PFSK-1 (cell line): Measurements from ENCODE around the gene ZBTB7A. TPM values are rescaled to one million over a fixed set of nuclear protein-coding genes. Genes with fewer than 3 reads are reported as not detected.

Experiments used
- FOXP2 ChIP-seq: optimal IDR thresholded peaks from 2 replicates; pipeline ENCODE3; 2011; ENCODE audit warnings: borderline replicate concordance, control low read depth, inconsistent platforms; ENCODE audit not compliant: insufficient read depth; ENCODE audit errors: extremely low read length, extremely low read depth
- POLR2AphosphoS5 ChIP-seq: IDR thresholded peaks from 2 replicates; pipeline ENCODE4 v1.6.1; 2012; ENCODE audit warnings: low read depth, mild to moderate bottlenecking, control low read depth, low read length, moderate library complexity
- REST ChIP-seq, 2 experiments: IDR thresholded peaks; 2 replicates each; pipeline versions ENCODE4 v1.6.1 to v1.8.0; 2011 to 2012; ENCODE audit warnings: low read depth in 2 of 2, low read length in 2 of 2, control low read depth in 1 of 2, inconsistent platforms in 1 of 2, mild to moderate bottlenecking in 1 of 2, moderate library complexity in 1 of 2; ENCODE audit not compliant: insufficient read depth in 1 of 2
- SIN3A ChIP-seq: IDR thresholded peaks from 2 replicates; pipeline ENCODE4 v1.6.1; 2012; ENCODE audit warnings: mild to moderate bottlenecking, low read length, moderate library complexity, borderline replicate concordance; ENCODE audit not compliant: insufficient read depth
- TAF1 ChIP-seq: IDR thresholded peaks from 2 replicates; pipeline ENCODE4 v1.6.1; 2012; ENCODE audit warnings: low read length, control low read depth, borderline replicate concordance; ENCODE audit not compliant: insufficient read depth
- polyA plus RNA-seq: library from polyadenylated mRNA; unstranded; fragments of >200 nt; gene quantifications from one replicate; pipeline ENCODE4 v1.2.1, GENCODE V29; 2012; ENCODE audit warnings: low read depth, missing spikeins; ENCODE audit not compliant: insufficient read length

The ZBTB7A gene
- 31.1 TPM for polyA plus RNA-seq

- TF ChIP-seq POLR2AphosphoS5, result no peak
- no peak for TF ChIP-seq TAF1
- TF ChIP-seq FOXP2, result no peak
- TF ChIP-seq REST (IDR thresholded peaks at IDR 0.05; ENCODE audit: insufficient read depth in 1 of 2, low read depth in 2 of 2, low read length in 2 of 2), result no peak
- TF ChIP-seq SIN3A, result no peak; the same call in 1 of the 2 replicates
Observed at GRCh38 chr19:4066682-4067395, at the start of gene ZBTB7A. TSS of gene ZBTB7A (minus strand) at chr19:4066899. CDS start at chr19:4055232, 11,667 bp downstream.

GRCh38 chr19:4115818-4116385, 49.2 kb upstream of the ZBTB7A start:
- TF ChIP-seq POLR2AphosphoS5 (no peak), TAF1 (no peak), REST (IDR thresholded peaks at IDR 0.05; ENCODE audit: insufficient read depth in 1 of 2, low read depth in 2 of 2, low read length in 2 of 2) (no peak), FOXP2 (no peak), SIN3A (no peak)

GRCh38 chr19:4115050-4115817, 48.5 kb upstream of the ZBTB7A start:
- TF ChIP-seq POLR2AphosphoS5, result no peak
- TF ChIP-seq FOXP2, result no peak
- TF ChIP-seq TAF1, result no peak
- no peak for TF ChIP-seq SIN3A
- no peak for TF ChIP-seq REST (IDR thresholded peaks at IDR 0.05; ENCODE audit: insufficient read depth in 1 of 2, low read depth in 2 of 2, low read length in 2 of 2)

GRCh38 chr19:4114181-4114580, 47.5 kb upstream of the ZBTB7A start:
- TF ChIP-seq SIN3A (no peak), FOXP2 (no peak), REST (IDR thresholded peaks at IDR 0.05; ENCODE audit: insufficient read depth in 1 of 2, low read depth in 2 of 2, low read length in 2 of 2) (no peak), POLR2AphosphoS5 (no peak)
